Activated CD4-positive, alpha-beta memory T cell treated with anti-CD3 and anti-CD28 coated beads for 36 hours (primary cell): ENCODE results near the gene CLHC1. TPM values are rescaled to one million over a fixed set of nuclear protein-coding genes. Genes with fewer than 3 reads are reported as not detected.
"Not testable (repeated sequence)": the region's sequence is repeated elsewhere in the genome, so short reads cannot be mapped to it uniquely, and the experiment has no call there.

ENCODE experiments used
- CTCF ChIA-PET: fragments of 350-600 bp; sonication (Branson Sonifier 250); formaldehyde crosslinking; loops from one replicate; lab custom pipeline; 2021; ENCODE audit warnings: antibody characterized with exemption, inconsistent platforms; lab: Charles Lee
- POLR2A ChIA-PET: fragments of 350-600 bp; sonication (Branson Sonifier 250); formaldehyde crosslinking; loops from one replicate; lab custom pipeline; 2021; ENCODE audit warnings: antibody characterized with exemption; lab: Charles Lee
- DNase-seq: peaks from one replicate; pipeline ENCODE4 v3.0.0-alpha.2; 2020
- H3K27ac Mint-ChIP-seq: one replicate; pipeline ENCODE4 v1.8.0; 2021; ENCODE audit warnings: mixed read lengths
- H3K27me3 Mint-ChIP-seq: one replicate; pipeline ENCODE4 v1.8.0; 2021; ENCODE audit warnings: mixed read lengths
- H3K36me3 Mint-ChIP-seq: one replicate; pipeline ENCODE4 v1.8.0; 2021; ENCODE audit warnings: mixed read lengths
- H3K4me1 Mint-ChIP-seq: one replicate; pipeline ENCODE4 v1.8.0; 2021; ENCODE audit warnings: low read depth, mixed read lengths
- H3K4me3 Mint-ChIP-seq: one replicate; pipeline ENCODE4 v1.8.0; 2021; ENCODE audit warnings: mild to moderate bottlenecking, mixed read lengths
- H3K9me3 Mint-ChIP-seq: one replicate; pipeline ENCODE4 v1.8.0; 2021; ENCODE audit warnings: mixed read lengths
- intact Hi-C: fragments of 100-400 bp; cut with micrococcal nuclease; formaldehyde crosslinking; loops from one replicate; pipeline ENCODE4 v1.15.1; 2023
- total RNA-seq, 2 experiments: library from RNA; stranded (reverse); gene quantifications; one replicate each; pipeline ENCODE4 v1.2.3, GENCODE V29; 2021

Gene CLHC1
- total RNA-seq, 2 experiments from 2014 or later: 5.5 to 7.5 TPM

GRCh38 chr2:55196526-55196925 lies 35.6 kb downstream of the CLHC1 start:
- peaks cover 25% of the 10 kb centered on the region for H3K36me3 Mint-ChIP-seq
- ChIA-PET POLR2A (no interaction called here), CTCF (no interaction called here)

GRCh38 chr2:55191888-55192287 lies 40.2 kb downstream of the CLHC1 start:
- H3K9me3 Mint-ChIP-seq, H3K4me3 Mint-ChIP-seq, H3K27me3 Mint-ChIP-seq, POLR2A ChIA-PET, CTCF ChIA-PET, H3K27ac Mint-ChIP-seq, DNase-seq, intact Hi-C loops, H3K4me1 Mint-ChIP-seq: not testable (repeated sequence)
- peaks cover 14% of the 10 kb centered on the region for H3K36me3 Mint-ChIP-seq

More at GRCh38 chr2:55196526-55196925, 35.6 kb downstream of the CLHC1 start:
- no peaks in the 10 kb centered on the region for H3K4me1 Mint-ChIP-seq
- peaks cover 3% of the 10 kb centered on the region for H3K9me3 Mint-ChIP-seq
- no peaks in the 10 kb centered on the region for H3K27me3 Mint-ChIP-seq
- intact Hi-C loops: no loop called here
- DNase-seq: no peak
- no peak overlapping the region for H3K27ac Mint-ChIP-seq
- H3K4me3 Mint-ChIP-seq: no peak overlapping the region

DNA sequence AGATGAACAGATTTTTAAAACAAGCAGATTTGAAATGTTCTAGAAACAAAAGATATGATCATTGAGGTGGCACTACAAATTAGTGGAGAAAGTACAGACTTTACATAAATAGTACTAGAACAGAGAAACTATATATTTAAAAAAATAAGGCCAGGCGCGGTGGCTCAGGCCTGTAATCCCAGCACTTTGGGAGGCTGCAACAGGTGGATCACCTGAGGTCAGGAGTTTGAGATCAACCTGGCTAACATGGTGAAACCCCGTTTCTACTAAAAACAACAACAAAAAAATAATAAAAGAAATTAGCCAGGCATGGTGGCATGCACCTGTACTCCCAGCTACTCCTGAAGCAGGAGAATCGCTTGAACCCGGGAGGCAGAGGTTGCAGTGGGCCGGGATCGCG lies 45.3 kb downstream of the CLHC1 start:
- H3K4me1 Mint-ChIP-seq, intact Hi-C loops, H3K27me3 Mint-ChIP-seq, H3K27ac Mint-ChIP-seq, H3K9me3 Mint-ChIP-seq, DNase-seq, POLR2A ChIA-PET, H3K4me3 Mint-ChIP-seq: not testable (repeated sequence)
- CTCF ChIA-PET: interaction anchor here (0.7 kb wide), 1 partner anchor 12 kb away, joined by 3 read pairs; no protein-coding TSS in a partner anchor
- H3K36me3 Mint-ChIP-seq: peaks cover 14% of the 10 kb centered on the region

GRCh38 chr2:55180374-55180773 lies 51.7 kb downstream of the CLHC1 start:
- Mint-ChIP-seq H3K4me1 (peaks cover 8% of the 10 kb centered on the region), H3K27me3 (no peaks in the 10 kb centered on the region), H3K4me3 (no peak overlapping the region), H3K36me3 (no peaks in the 10 kb centered on the region), H3K27ac (no peak overlapping the region), H3K9me3 (no peaks in the 10 kb centered on the region)
- POLR2A ChIA-PET: no interaction called here
- intact Hi-C loops: no loop called here
- DNase-seq: no peak
- CTCF ChIA-PET: no interaction called here

DNA sequence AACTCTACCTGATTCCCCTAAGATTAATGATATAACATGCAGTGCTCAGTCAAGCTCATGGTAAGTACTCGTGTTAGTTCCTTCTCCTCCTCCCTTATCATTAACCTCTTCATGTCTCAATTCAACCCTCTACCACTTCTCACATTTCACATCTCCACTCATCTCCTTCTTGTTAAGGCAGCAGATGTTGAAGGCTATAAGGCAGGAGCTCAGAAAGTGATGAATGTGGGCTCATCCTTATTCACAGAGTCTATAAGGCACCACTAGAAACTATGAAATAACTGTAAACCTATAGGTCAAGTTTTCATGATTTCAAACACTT lies 56.0 kb downstream of the CLHC1 start:
- H3K36me3 Mint-ChIP-seq: no peaks in the 10 kb centered on the region
- POLR2A ChIA-PET: no interaction called here
- DNase-seq: no peak
- H3K27ac Mint-ChIP-seq: no peak overlapping the region
- intact Hi-C loops: loop anchor here (10.0 kb wide), 1 partner anchor 651 kb away; no protein-coding TSS in a partner anchor
- H3K4me3 Mint-ChIP-seq: no peak overlapping the region
- H3K9me3 Mint-ChIP-seq: no peaks in the 10 kb centered on the region
- H3K4me1 Mint-ChIP-seq: peaks cover 10% of the 10 kb centered on the region
- no peaks in the 10 kb centered on the region for H3K27me3 Mint-ChIP-seq
- CTCF ChIA-PET: interaction anchor here (0.7 to 5.4 kb wide), 10 partner anchors 9 to 338 kb away, joined by 3 to 29 read pairs (median 5); no protein-coding TSS in a partner anchor

DNA sequence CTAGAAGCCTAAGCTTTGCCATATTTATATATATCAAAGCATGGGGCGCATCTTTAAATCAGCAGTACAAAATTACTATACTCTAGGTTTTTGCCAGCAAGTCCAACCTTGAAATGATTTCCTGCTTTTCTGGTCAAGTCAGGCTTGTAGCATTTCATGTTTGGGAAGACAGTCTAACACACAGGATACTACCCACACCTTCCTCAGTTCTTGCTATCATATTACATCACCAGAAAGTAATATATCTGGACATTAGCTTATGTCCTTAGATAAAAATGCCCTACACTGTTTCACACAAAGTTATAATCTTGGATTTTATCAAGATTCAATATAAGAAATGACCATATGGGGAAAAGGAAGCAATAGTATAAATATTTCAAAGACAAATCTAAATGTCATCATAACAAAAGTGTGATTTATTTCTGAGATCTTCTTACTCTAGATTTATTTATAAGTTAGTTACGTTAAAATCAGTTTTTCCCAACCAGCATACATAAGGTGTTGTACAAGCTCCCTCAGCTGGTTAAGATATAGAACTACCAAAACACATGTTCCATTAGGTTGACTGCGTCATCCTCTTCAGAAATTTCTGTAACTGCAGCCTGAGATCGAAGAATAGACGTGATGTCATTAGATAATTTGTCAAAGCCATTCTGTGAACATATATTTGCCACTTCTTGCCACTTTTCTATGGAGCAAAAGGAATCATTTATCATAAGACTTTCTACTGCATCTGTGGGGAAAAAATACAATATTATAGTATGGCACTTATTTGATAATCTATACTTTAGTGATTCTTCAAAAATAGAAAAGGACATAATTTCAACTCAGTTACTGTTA lies 56.6 kb downstream of the CLHC1 start:
- no peak overlapping the region for H3K4me3 Mint-ChIP-seq
- no peak for DNase-seq
- CTCF ChIA-PET: interaction anchor here (0.6 to 5.4 kb wide), 18 partner anchors 10 to 652 kb away, joined by 3 to 29 read pairs (median 4); no protein-coding TSS in a partner anchor
- no peak overlapping the region for H3K27ac Mint-ChIP-seq
- peaks cover 10% of the 10 kb centered on the region for H3K4me1 Mint-ChIP-seq
- H3K27me3 Mint-ChIP-seq: no peaks in the 10 kb centered on the region
- H3K36me3 Mint-ChIP-seq: no peaks in the 10 kb centered on the region
- intact Hi-C loops: loop anchor here (1.0 to 10.0 kb wide), 3 partner anchors 275 to 651 kb away; no protein-coding TSS in a partner anchor
- no peaks in the 10 kb centered on the region for H3K9me3 Mint-ChIP-seq
- POLR2A ChIA-PET: interaction anchor here (0.9 kb wide), 1 partner anchor 125 kb away, joined by 3 read pairs; the partner anchor contains the start of gene RTN4

GRCh38 chr2:55173438-55174054 lies 58.5 kb downstream of the CLHC1 start:
- no peak for DNase-seq
- H3K27me3 Mint-ChIP-seq: no peaks in the 10 kb centered on the region
- H3K4me1 Mint-ChIP-seq: peaks cover 11% of the 10 kb centered on the region
- no peaks in the 10 kb centered on the region for H3K36me3 Mint-ChIP-seq
- no peaks in the 10 kb centered on the region for H3K9me3 Mint-ChIP-seq
- ChIA-PET CTCF (interaction anchor here (0.6 to 5.4 kb wide), 13 partner anchors 50 to 507 kb away, joined by 3 to 29 read pairs (median 3); no protein-coding TSS in a partner anchor), POLR2A (interaction anchor here (0.6 kb wide), 1 partner anchor 148 kb away, joined by 3 read pairs; no protein-coding TSS in a partner anchor)
- intact Hi-C loops: loop anchor here (10.0 kb wide), 1 partner anchor 649 kb away; no protein-coding TSS in a partner anchor
- H3K27ac Mint-ChIP-seq: no peak overlapping the region
- H3K4me3 Mint-ChIP-seq: no peak overlapping the region

GRCh38 chr2:55169915-55170314 lies 62.2 kb downstream of the CLHC1 start:
- intact Hi-C loops: loop anchor here (10.0 kb wide), 1 partner anchor 645 kb away; no protein-coding TSS in a partner anchor
- Mint-ChIP-seq H3K4me1 (peaks cover 3% of the 10 kb centered on the region), H3K9me3 (no peaks in the 10 kb centered on the region), H3K27me3 (no peaks in the 10 kb centered on the region), H3K4me3 (no peak overlapping the region), H3K36me3 (no peaks in the 10 kb centered on the region), H3K27ac (no peak overlapping the region)
- ChIA-PET POLR2A (no interaction called here), CTCF (interaction anchor here (1.2 to 6.3 kb wide), 7 partner anchors 119 to 331 kb away, joined by 3 to 79 read pairs (median 6); no protein-coding TSS in a partner anchor)
- no peak for DNase-seq

DNA sequence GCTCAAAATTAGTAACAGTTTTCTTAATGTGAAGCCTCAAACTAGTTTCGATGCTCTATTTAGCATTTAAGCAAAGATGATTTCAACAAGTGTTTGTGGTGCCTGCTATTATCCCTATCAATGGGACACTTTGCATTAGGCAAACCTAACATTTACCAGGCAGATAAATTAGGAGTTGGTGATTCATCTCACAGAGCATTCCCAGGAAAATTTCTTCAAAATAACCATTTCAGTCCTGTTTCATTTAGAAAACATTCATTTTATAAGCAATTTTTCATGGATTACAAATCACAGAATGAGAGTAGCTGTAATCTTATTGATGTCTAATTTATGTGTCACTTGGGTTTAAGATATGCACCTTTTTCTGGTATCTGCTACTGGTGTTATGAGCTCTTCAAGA lies 62.7 kb downstream of the CLHC1 start:
- ChIA-PET CTCF (interaction anchor here (1.2 to 6.3 kb wide), 9 partner anchors 50 to 330 kb away, joined by 3 to 79 read pairs (median 6); no protein-coding TSS in a partner anchor), POLR2A (no interaction called here)
- Mint-ChIP-seq H3K27ac (no peak overlapping the region), H3K9me3 (no peaks in the 10 kb centered on the region), H3K27me3 (no peaks in the 10 kb centered on the region), H3K36me3 (no peaks in the 10 kb centered on the region), H3K4me1 (peaks cover 3% of the 10 kb centered on the region), H3K4me3 (no peak overlapping the region)
- no peak for DNase-seq
- intact Hi-C loops: no loop called here

DNA sequence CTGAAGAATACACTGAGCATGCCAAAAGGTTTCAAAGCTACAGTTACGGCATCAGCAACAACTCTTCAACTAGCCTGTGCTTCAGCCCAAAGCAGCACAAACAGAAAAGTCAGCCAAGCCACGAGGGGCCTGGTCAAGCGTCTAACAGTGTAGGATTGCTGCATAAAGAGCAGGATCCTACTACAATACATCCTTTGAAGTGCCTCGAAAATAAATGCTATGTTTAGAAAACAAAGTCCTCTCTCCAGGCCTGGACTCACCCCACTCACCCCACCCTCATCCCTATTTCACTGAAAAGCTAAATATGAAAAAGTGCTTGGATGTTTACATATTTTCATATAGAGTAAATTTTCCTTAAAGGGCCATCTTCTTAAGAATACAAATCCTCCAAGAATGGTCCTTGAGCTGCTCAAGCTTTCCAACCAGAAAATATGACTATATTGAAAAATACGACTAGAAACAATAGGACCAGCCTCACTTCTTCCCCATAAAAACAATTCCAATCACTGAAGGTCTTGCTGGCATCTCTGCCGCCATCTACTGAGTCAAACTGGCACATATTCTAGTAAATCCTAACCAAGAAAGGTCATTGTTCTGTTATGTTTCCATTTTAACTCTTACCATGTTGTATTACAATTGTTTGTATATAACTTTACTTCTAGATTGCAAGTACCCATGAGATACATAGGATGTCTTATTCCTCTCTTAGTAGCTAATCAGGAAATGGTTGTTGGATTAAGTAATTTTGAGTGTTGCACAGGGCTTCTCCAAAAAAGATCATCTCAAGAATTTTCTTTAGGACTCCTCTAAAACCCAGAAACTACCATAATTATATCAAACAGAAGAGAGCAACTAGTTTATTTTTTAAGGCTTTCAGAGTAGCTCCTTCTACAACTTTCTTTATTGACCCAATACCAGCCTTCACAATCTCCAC lies 63.6 kb downstream of the CLHC1 start:
- ChIA-PET CTCF (interaction anchor here (0.6 to 6.3 kb wide), 15 partner anchors 9 to 645 kb away, joined by 3 to 79 read pairs (median 4); partner anchors contain the start of gene RTN4), POLR2A (interaction anchor here (0.9 kb wide), 1 partner anchor 110 kb away, joined by 3 read pairs; no protein-coding TSS in a partner anchor)
- Mint-ChIP-seq H3K4me3 (no peak overlapping the region), H3K4me1 (peaks cover 3% of the 10 kb centered on the region), H3K27ac (no peak overlapping the region), H3K27me3 (no peaks in the 10 kb centered on the region), H3K9me3 (no peaks in the 10 kb centered on the region), H3K36me3 (no peaks in the 10 kb centered on the region)
- intact Hi-C loops: loop anchor here (1.0 kb wide), 3 partner anchors 118 to 270 kb away; partner anchors contain the start of gene RTN4
- peak; percentile 45 for DNase-seq

DNA sequence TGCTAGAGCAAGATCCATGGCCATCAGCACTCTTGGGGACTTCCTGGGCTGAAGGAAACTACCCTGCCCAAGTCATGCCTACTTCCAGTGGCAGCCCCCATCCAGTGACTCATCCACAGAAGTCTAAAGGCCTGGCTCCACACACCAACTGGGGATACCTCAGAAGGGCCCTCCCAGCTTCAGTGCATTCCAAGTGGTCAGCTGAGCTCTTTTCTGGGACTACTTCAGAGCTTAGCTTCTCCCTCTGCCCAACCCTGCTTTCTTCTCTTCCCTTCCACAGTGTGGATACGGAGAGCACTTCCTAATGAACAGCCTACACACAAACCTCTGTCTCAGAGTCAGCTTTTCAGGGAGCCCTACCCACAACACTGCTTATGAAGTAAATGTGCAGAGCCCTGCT lies 66.5 kb downstream of the CLHC1 start:
- no peak overlapping the region for H3K4me3 Mint-ChIP-seq
- H3K4me1 Mint-ChIP-seq: peaks cover 3% of the 10 kb centered on the region
- intact Hi-C loops: no loop called here
- no peak overlapping the region for H3K27ac Mint-ChIP-seq
- H3K27me3 Mint-ChIP-seq: no peaks in the 10 kb centered on the region
- POLR2A ChIA-PET: no interaction called here
- CTCF ChIA-PET: interaction anchor here (2.0 kb wide), 1 partner anchor 117 kb away, joined by 7 read pairs; no protein-coding TSS in a partner anchor
- DNase-seq: no peak
- no peaks in the 10 kb centered on the region for H3K9me3 Mint-ChIP-seq
- H3K36me3 Mint-ChIP-seq: no peaks in the 10 kb centered on the region
